ENCODE data around the gene DSG1. TPM values are rescaled to one million over a fixed set of nuclear protein-coding genes. Genes with fewer than 3 reads are reported as not detected.

Gene DSG1
- total and polyA plus RNA-seq, 8 donors = 0.03 to 1.8 TPM; not detected in 6

- WGBS, 5 donors = 73 to 93% (median 83%) methylated on average over 2 of the region's 2 CpGs
- Histone ChIP-seq H3K27ac (no peak overlapping the region), H3K27me3 (no peaks in the 10 kb centered on the region), H3K9me3 (no peaks in the 10 kb centered on the region), H3K4me3 (no peak overlapping the region), H3K36me3 (no peaks in the 10 kb centered on the region), H3K4me1 (no peaks in the 10 kb centered on the region)
- intact Hi-C loops (cut with DNase I; ENCODE audit: low total_unique reads) = no loop called here
- DNase-seq = no peak
- TF ChIP-seq EP300 (IDR thresholded peaks at IDR 0.05) (no peak), CTCF (IDR thresholded peaks at IDR 0.05) (no peak), POLR2AphosphoS5 (IDR thresholded peaks at IDR 0.05) (no peak), POLR2A (IDR thresholded peaks at IDR 0.05) (no peak)
Observed at GRCh38 chr18:31382107-31382506, 64.1 kb downstream of the DSG1 start.

- DNase-seq = no peak
- intact Hi-C loops (cut with DNase I; ENCODE audit: low total_unique reads) = no loop called here
- Histone ChIP-seq H3K27me3 (no peaks in the 10 kb centered on the region), H3K9me3 (no peaks in the 10 kb centered on the region), H3K4me3 (no peak overlapping the region), H3K4me1 (no peaks in the 10 kb centered on the region), H3K36me3 (no peaks in the 10 kb centered on the region), H3K27ac (no peak overlapping the region)
- 77 to 89% (median 85%) methylated on average over 6 of the region's 6 CpGs for WGBS, 5 donors
- TF ChIP-seq EP300 (IDR thresholded peaks at IDR 0.05) = no peak
- TF ChIP-seq POLR2AphosphoS5 (IDR thresholded peaks at IDR 0.05) = no peak
- TF ChIP-seq POLR2A (IDR thresholded peaks at IDR 0.05) = no peak
- TF ChIP-seq CTCF (IDR thresholded peaks at IDR 0.05) = no peak
Observed at GRCh38 chr18:31386741-31387140, 68.8 kb downstream of the DSG1 start.

GRCh38 chr18:31393286-31393685 is 75.3 kb downstream of the DSG1 start:
- TF ChIP-seq POLR2A (IDR thresholded peaks at IDR 0.05) = no peak
- no peak for TF ChIP-seq EP300 (IDR thresholded peaks at IDR 0.05)
- TF ChIP-seq POLR2AphosphoS5 (IDR thresholded peaks at IDR 0.05) = no peak
- TF ChIP-seq CTCF (IDR thresholded peaks at IDR 0.05) = no peak
- no peak overlapping the region for H3K27ac ChIP-seq
- WGBS, 5 donors = 73 to 89% (median 84%) methylated on average over 3 of the region's 3 CpGs

GRCh38 chr18:31396796-31397612 is 79.0 kb downstream of the DSG1 start:
- H3K36me3 ChIP-seq = no peaks in the 10 kb centered on the region
- H3K27ac ChIP-seq = peak overlapping the region in 1 of 5 donors; percentile 11
- DNase-seq = peak in 1 of 2 donors; percentile 48
- H3K4me1 ChIP-seq = peaks cover 0 to 13% (median 7%) of the 10 kb centered on the region in 4 donors
- H3K4me3 ChIP-seq = no peak overlapping the region
- 48 to 56% (median 52%) methylated on average over 6 of the region's 6 CpGs for WGBS, 5 donors
- H3K27me3 ChIP-seq = no peaks in the 10 kb centered on the region
- intact Hi-C loops (cut with DNase I; ENCODE audit: low total_unique reads) = no loop called here
- TF ChIP-seq POLR2AphosphoS5 (IDR thresholded peaks at IDR 0.05) (no peak), CTCF (IDR thresholded peaks at IDR 0.05) (no peak), EP300 (IDR thresholded peaks at IDR 0.05) (no peak), POLR2A (IDR thresholded peaks at IDR 0.05) (no peak)
- H3K9me3 ChIP-seq = no peaks in the 10 kb centered on the region

More at GRCh38 chr18:31393286-31393685, 75.3 kb downstream of the DSG1 start:
- no peak for DNase-seq
- Histone ChIP-seq H3K4me3 (no peak overlapping the region), H3K4me1 (peaks cover 0 to 13% (median 7%) of the 10 kb centered on the region in 4 donors), H3K9me3 (no peaks in the 10 kb centered on the region), H3K36me3 (no peaks in the 10 kb centered on the region), H3K27me3 (no peaks in the 10 kb centered on the region)
- intact Hi-C loops (cut with DNase I; ENCODE audit: low total_unique reads) = no loop called here
